CD4-positive, CD25-positive, alpha-beta regulatory T cell (primary cell): ENCODE data around the gene UGDH. TPM values are rescaled to one million over a fixed set of nuclear protein-coding genes. Genes with fewer than 3 reads are reported as not detected.
"Not testable (repeated sequence)": the region's sequence is repeated elsewhere in the genome, so short reads cannot be mapped to it uniquely, and the experiment has no call there.

ENCODE experiments used
- ATAC-seq, 2 donors: fragments of 150-1000 bp; cut with Tn5 transposase; one replicate each; pipeline ENCODE4 v1.10.0; 2021; ENCODE audit warnings: low read depth in 2 of 2, moderate number of reproducible peaks in 2 of 2, moderate library complexity in 1 of 2
- DNase-seq, 3 donors: peaks; one replicate each; pipeline versions ENCODE4 v3.0.0 to v3.0.0-alpha.2; 2012 to 2022; ENCODE audit warnings: mixed read lengths in 1 of 3
- H3K27ac ChIP-seq: one replicate; pipeline ENCODE4 v1.7.0; 2013; ENCODE audit warnings: mild to moderate bottlenecking, low read length; ENCODE audit not compliant: insufficient read depth, poor library complexity, severe bottlenecking
- H3K27me3 ChIP-seq: one replicate; pipeline ENCODE4 v1.7.0; 2013; ENCODE audit warnings: low read length; ENCODE audit not compliant: control insufficient read depth, insufficient read depth
- H3K36me3 ChIP-seq: one replicate; pipeline ENCODE4 v1.7.0; 2013; ENCODE audit warnings: mild to moderate bottlenecking, low read length, moderate library complexity; ENCODE audit not compliant: control insufficient read depth, insufficient read depth
- H3K4me1 ChIP-seq: 2 replicates; pipeline ENCODE4 v1.7.0; 2013; ENCODE audit warnings: mild to moderate bottlenecking, low read length; ENCODE audit not compliant: insufficient read depth, control insufficient read depth, poor library complexity, severe bottlenecking
- H3K4me3 ChIP-seq: one replicate; pipeline ENCODE4 v1.7.0; 2013; ENCODE audit warnings: low read depth, mild to moderate bottlenecking, low read length, moderate library complexity
- H3K9me3 ChIP-seq, 2 experiments: 1 replicate in 1 of 2; 2 replicates in 1 of 2; pipeline ENCODE4 v1.7.0; 2013; ENCODE audit warnings: low read length in 2 of 2, mild to moderate bottlenecking in 1 of 2, moderate library complexity in 1 of 2; ENCODE audit not compliant: control insufficient read depth in 2 of 2
- H3K27ac Mint-ChIP-seq, 3 donors: one replicate each; pipeline ENCODE4 v1.8.0; 2020 to 2022; ENCODE audit warnings: mild to moderate bottlenecking in 3 of 3, mixed read lengths in 3 of 3, moderate library complexity in 2 of 3
- H3K27me3 Mint-ChIP-seq: one replicate; pipeline ENCODE4 v1.8.0; 2022; ENCODE audit warnings: mild to moderate bottlenecking, mixed read lengths
- H3K36me3 Mint-ChIP-seq: one replicate; pipeline ENCODE4 v1.8.0; 2020; ENCODE audit warnings: mixed read lengths
- H3K4me1 Mint-ChIP-seq, 4 donors: one replicate each; pipeline ENCODE4 v1.8.0; 2020 to 2022; ENCODE audit warnings: mixed read lengths in 4 of 4, mild to moderate bottlenecking in 1 of 4
- H3K4me3 Mint-ChIP-seq, 4 donors: one replicate each; pipeline ENCODE4 v1.8.0; 2020 to 2022; ENCODE audit warnings: mild to moderate bottlenecking in 4 of 4, mixed read lengths in 4 of 4, moderate library complexity in 3 of 4
- H3K9me3 Mint-ChIP-seq, 7 donors: one replicate each; pipeline ENCODE4 v1.8.0; 2020 to 2022; ENCODE audit warnings: mixed read lengths in 7 of 7, mild to moderate bottlenecking in 3 of 7, moderate library complexity in 2 of 7
- polyA plus RNA-seq, 4 donors: library from polyadenylated mRNA; unstranded; fragments of 300-500 nt; fragmentation: Illumina TruSeq; gene quantifications; one replicate each; pipeline ENCODE4 v1.2.3, GENCODE V29; 2021
- total RNA-seq: library from RNA; stranded (reverse); gene quantifications from one replicate; pipeline ENCODE4 v1.2.3, GENCODE V29; 2022

Gene UGDH
- total and polyA plus RNA-seq, 5 donors from 2014 or later, result 6.7 to 23.1 (median 18.9) TPM

GRCh38 chr4:39469429-39470077 is 57.7 kb downstream of the UGDH start:
- H3K27ac ChIP-seq, result peak overlapping the region; percentile 16
- no peaks in the 10 kb centered on the region for H3K27me3 ChIP-seq
- Mint-ChIP-seq H3K36me3 (peaks cover 13% of the 10 kb centered on the region), H3K4me1 (peaks cover 2 to 13% (median 6%) of the 10 kb centered on the region in 4 donors), H3K27me3 (no peaks in the 10 kb centered on the region), H3K4me3 (no peak overlapping the region), H3K27ac (peak overlapping the region in 1 of 3 donors; percentile 77), H3K9me3 (no peaks in the 10 kb centered on the region)
- DNase-seq, result peak in 2 of 3 donors; percentile 54 to 58
- no peak overlapping the region for H3K4me3 ChIP-seq
- ATAC-seq, result peak; percentile 71 to 88
- no peaks in the 10 kb centered on the region for H3K9me3 ChIP-seq
- peaks cover 16% of the 10 kb centered on the region for H3K36me3 ChIP-seq
- H3K4me1 ChIP-seq, result no peaks in the 10 kb centered on the region

- Histone ChIP-seq H3K27ac (no peak overlapping the region), H3K9me3 (no peaks in the 10 kb centered on the region), H3K4me1 (no peaks in the 10 kb centered on the region), H3K27me3 (no peaks in the 10 kb centered on the region), H3K36me3 (peaks cover 29% of the 10 kb centered on the region), H3K4me3 (no peak overlapping the region)
- H3K4me3 Mint-ChIP-seq, result no peak overlapping the region
- no peak for ATAC-seq
- H3K27me3 Mint-ChIP-seq, result no peaks in the 10 kb centered on the region
- H3K9me3 Mint-ChIP-seq, result no peaks in the 10 kb centered on the region
- H3K4me1 Mint-ChIP-seq, result peaks cover 2 to 13% (median 8%) of the 10 kb centered on the region in 4 donors
- DNase-seq, result no peak
- peak overlapping the region in 1 of 3 donors; percentile 47 for H3K27ac Mint-ChIP-seq
- peaks cover 21% of the 10 kb centered on the region for H3K36me3 Mint-ChIP-seq
Measured at GRCh38 chr4:39467464-39467863, 59.8 kb downstream of the UGDH start.

- no peaks in the 10 kb centered on the region for H3K9me3 ChIP-seq
- H3K9me3 Mint-ChIP-seq, result no peaks in the 10 kb centered on the region
- H3K4me1 ChIP-seq, result no peaks in the 10 kb centered on the region
- H3K27ac ChIP-seq, result no peak overlapping the region
- no peak overlapping the region for H3K27ac Mint-ChIP-seq
- H3K36me3 ChIP-seq, result peaks cover 25% of the 10 kb centered on the region
- H3K4me3 Mint-ChIP-seq, result no peak overlapping the region
- ATAC-seq (no peak), DNase-seq (no peak)
- peaks cover 18% of the 10 kb centered on the region for H3K36me3 Mint-ChIP-seq
- no peak overlapping the region for H3K4me3 ChIP-seq
- no peaks in the 10 kb centered on the region for H3K27me3 Mint-ChIP-seq
- H3K27me3 ChIP-seq, result no peaks in the 10 kb centered on the region
- peaks cover 2 to 13% (median 8%) of the 10 kb centered on the region in 4 donors for H3K4me1 Mint-ChIP-seq
Measured at GRCh38 chr4:39466747-39467146, 60.5 kb downstream of the UGDH start.

GRCh38 chr4:39464886-39465501 is 62.2 kb downstream of the UGDH start:
- no peak overlapping the region for H3K27ac ChIP-seq
- H3K36me3 ChIP-seq, result peaks cover 25% of the 10 kb centered on the region
- H3K4me1 ChIP-seq, result peaks cover 1% of the 10 kb centered on the region
- no peaks in the 10 kb centered on the region for H3K9me3 Mint-ChIP-seq
- no peaks in the 10 kb centered on the region for H3K9me3 ChIP-seq
- H3K27me3 ChIP-seq, result no peaks in the 10 kb centered on the region
- H3K27me3 Mint-ChIP-seq, result no peaks in the 10 kb centered on the region
- no peak overlapping the region for H3K27ac Mint-ChIP-seq
- no peak overlapping the region for H3K4me3 Mint-ChIP-seq
- DNase-seq, result peak in 1 of 3 donors; percentile 27
- no peak overlapping the region for H3K4me3 ChIP-seq
- peaks cover 18% of the 10 kb centered on the region for H3K36me3 Mint-ChIP-seq
- ATAC-seq, result no peak
- H3K4me1 Mint-ChIP-seq, result peaks cover 6 to 19% (median 10%) of the 10 kb centered on the region in 4 donors

- Histone ChIP-seq H3K9me3 (no peaks in the 10 kb centered on the region), H3K4me1 (peaks cover 33% of the 10 kb centered on the region), H3K27ac (peak within 1 kb of the TSS; percentile 98), H3K4me3 (peak within 1 kb of the TSS; percentile 94), H3K36me3 (peaks cover 48% of the 10 kb centered on the region), H3K27me3 (no peaks in the 10 kb centered on the region)
- ATAC-seq, result peak; percentile 87 to 89
- peak; percentile 90 to 98 (median 94) for DNase-seq
- H3K4me3 Mint-ChIP-seq, result peak within 1 kb of the TSS; percentile 93 to 98 (median 98)
- peaks cover 18 to 52% (median 35%) of the 10 kb centered on the region in 4 donors for H3K4me1 Mint-ChIP-seq
- peaks cover 45% of the 10 kb centered on the region for H3K36me3 Mint-ChIP-seq
- peaks cover 5% of the 10 kb centered on the region for H3K27me3 Mint-ChIP-seq
- H3K9me3 Mint-ChIP-seq, result no peaks in the 10 kb centered on the region
- H3K27ac Mint-ChIP-seq, result peak within 1 kb of the TSS; percentile 98 to 100 (median 100)
Measured at GRCh38 chr4:39458505-39459300, 68.5 kb downstream of the UGDH start, which contains the start of the genes LIAS and RPL9. Gene LIAS (plus strand): TSS chr4:39459056. CDS start chr4:39459118, 62 bp downstream. Gene RPL9 (minus strand): TSS chr4:39458922. CDS start chr4:39458439, 483 bp downstream.

GRCh38 chr4:39458161-39458504 is 69.1 kb downstream of the UGDH start:
- H3K9me3 ChIP-seq, H3K27me3 Mint-ChIP-seq, H3K27me3 ChIP-seq, DNase-seq, H3K9me3 Mint-ChIP-seq: not testable (repeated sequence)
- Histone ChIP-seq H3K36me3 (peaks cover 48% of the 10 kb centered on the region), H3K4me3 (peak overlapping the region; percentile 94), H3K27ac (peak overlapping the region; percentile 98), H3K4me1 (peaks cover 33% of the 10 kb centered on the region)
- peak in 1 of 2 donors; percentile 1 for ATAC-seq
- peak overlapping the region; percentile 98 to 100 (median 100) for H3K27ac Mint-ChIP-seq
- peaks cover 45% of the 10 kb centered on the region for H3K36me3 Mint-ChIP-seq
- H3K4me1 Mint-ChIP-seq, result peaks cover 15 to 57% (median 35%) of the 10 kb centered on the region in 4 donors
- peak overlapping the region; percentile 93 to 98 (median 98) for H3K4me3 Mint-ChIP-seq

- Mint-ChIP-seq H3K27me3 (peaks cover 5% of the 10 kb centered on the region), H3K27ac (peak overlapping the region; percentile 98 to 100 (median 100)), H3K4me3 (peak overlapping the region; percentile 93 to 98 (median 98)), H3K36me3 (peaks cover 54% of the 10 kb centered on the region), H3K9me3 (no peaks in the 10 kb centered on the region), H3K4me1 (peaks cover 19 to 61% (median 38%) of the 10 kb centered on the region in 4 donors)
- no peaks in the 10 kb centered on the region for H3K27me3 ChIP-seq
- H3K36me3 ChIP-seq, result peaks cover 55% of the 10 kb centered on the region
- peaks cover 33% of the 10 kb centered on the region for H3K4me1 ChIP-seq
- peak overlapping the region; percentile 94 for H3K4me3 ChIP-seq
- peak overlapping the region; percentile 98 for H3K27ac ChIP-seq
- DNase-seq (no peak), ATAC-seq (no peak)
- no peaks in the 10 kb centered on the region for H3K9me3 ChIP-seq
Measured at GRCh38 chr4:39456946-39457763, 70.1 kb downstream of the UGDH start.
